HepG2 (cell line): ENCODE data around the gene OPA3. TPM values are rescaled to one million over a fixed set of nuclear protein-coding genes. Genes with fewer than 3 reads are reported as not detected.
"Not testable (repeated sequence)": the region's sequence is repeated elsewhere in the genome, so short reads cannot be mapped to it uniquely, and the experiment has no call there.

Experiments used
- ATAC-seq: fragments of 200-7000 bp; cut with Tn5 transposase; 3 replicates; pipeline ENCODE4 v1.9.1; 2020; ENCODE audit warnings: mild to moderate bottlenecking, moderate library complexity
- BruUV-seq: library from RNA; stranded (reverse); fragments of 400-500 nt; replicated peaks from 2 replicates; lab custom pipeline; 2021; lab: Mats Ljungman, UMichigan
- CTCF ChIA-PET: fragments of 300-600 bp; formaldehyde crosslinking; extraction: SDS; loops from one replicate; lab custom pipeline; 2021; ENCODE audit warnings: low total read pairs, inconsistent platforms, low intra/inter-chr PET ratio; lab: Yijun Ruan, JAX
- POLR2A ChIA-PET: fragments of 350-600 bp; sonication (Branson Sonifier 250); formaldehyde crosslinking; loops from one replicate; lab custom pipeline; 2020; ENCODE audit warnings: antibody characterized with exemption, inconsistent platforms; lab: Yijun Ruan, JAX
- DNase-seq: peaks from one replicate; pipeline ENCODE4 v3.0.0-alpha.2; 2015; ENCODE audit warnings: low spot score
- FAIRE-seq: peaks from 3 replicates; lab custom pipeline; 2011; peaks lifted over from hg19 to GRCh38; lab: Jason Lieb, UNC
- H2AFZ ChIP-seq: one replicate; pipeline ENCODE4 v1.6.1; 2011; ENCODE audit warnings: low read length, inconsistent platforms
- H3K27ac ChIP-seq: fragments of 300-600 bp; 3 replicates; pipeline ENCODE4 v1.8.0; 2011; ENCODE audit warnings: mixed run types, mild to moderate bottlenecking, mixed read lengths, low read length, inconsistent platforms; ENCODE audit not compliant: insufficient read depth; ENCODE audit errors: extremely low read length
- H3K27me3 ChIP-seq, 2 experiments: fragments of 200-600 bp in 1 of 2; 2 replicates in 1 of 2; 3 replicates in 1 of 2; pipeline versions ENCODE4 v1.6.0 to v1.8.0; 2011; ENCODE audit warnings: low read length in 2 of 2, mild to moderate bottlenecking in 2 of 2, moderate library complexity in 2 of 2, inconsistent platforms in 1 of 2; ENCODE audit not compliant: insufficient read depth in 2 of 2, control insufficient read depth in 1 of 2
- H3K36me3 ChIP-seq, 2 experiments: fragments of 200-600 bp in 1 of 2; replicated peaks in 1 of 2; 2 replicates in 1 of 2; 3 replicates in 1 of 2; pipeline versions ENCODE4 v1.5.1 to v1.8.0; 2011; ENCODE audit warnings: low read length in 2 of 2, inconsistent platforms in 1 of 2; ENCODE audit not compliant: insufficient read depth in 2 of 2, control insufficient read depth in 1 of 2
- H3K4me1 ChIP-seq: 2 replicates; pipeline ENCODE4 v1.5.1; 2012; ENCODE audit warnings: low read length, inconsistent platforms; ENCODE audit not compliant: insufficient read depth
- H3K4me2 ChIP-seq: 2 replicates; pipeline ENCODE4 v1.6.0; 2011; ENCODE audit warnings: low read depth, low read length, inconsistent platforms
- H3K4me3 ChIP-seq, 3 experiments: fragments of 200-600 bp in 1 of 3; sonication (generic), shearing (Covaris generic) in 1 of 3; replicated peaks in 1 of 3; 2 replicates each; pipeline ENCODE4 v1.5.1; 2011 to 2016; ENCODE audit warnings: low read length in 3 of 3, inconsistent platforms in 2 of 3, low read depth in 2 of 3, mild to moderate bottlenecking in 2 of 3, control low read depth in 1 of 3, mixed read lengths in 1 of 3; ENCODE audit not compliant: insufficient read depth in 1 of 3
- H3K79me2 ChIP-seq: one replicate; pipeline ENCODE4 v1.6.1; 2011; ENCODE audit warnings: low read length, inconsistent platforms; ENCODE audit not compliant: insufficient read depth
- H3K9ac ChIP-seq: 2 replicates; pipeline ENCODE4 v1.6.0; 2011; ENCODE audit warnings: mild to moderate bottlenecking, low read depth, low read length, inconsistent platforms; ENCODE audit not compliant: insufficient read depth
- H3K9me3 ChIP-seq: 2 replicates; pipeline ENCODE4 v1.5.1; 2012; ENCODE audit warnings: mild to moderate bottlenecking, low read length
- H4K20me1 ChIP-seq: 2 replicates; pipeline ENCODE4 v1.6.0; 2011; ENCODE audit warnings: inconsistent platforms, mild to moderate bottlenecking, low read length, moderate library complexity; ENCODE audit not compliant: insufficient read depth
- KDM3A ChIP-seq: IDR thresholded peaks from 2 replicates; pipeline ENCODE4 v1.6.1; 2018; ENCODE audit warnings: low read depth, missing compliant biosample characterization
- MTF1 ChIP-seq: sonication (generic); formaldehyde crosslinking; IDR thresholded peaks from 2 replicates; pipeline ENCODE4 v1.5.0; 2020; ENCODE audit warnings: missing genetic modification reagents
- NFE2 ChIP-seq: sonication (generic); formaldehyde crosslinking; IDR thresholded peaks from 2 replicates; pipeline ENCODE4 v1.4.0; 2020; ENCODE audit warnings: missing genetic modification reagents
- NR2C2 ChIP-seq: sonication (generic); formaldehyde crosslinking; IDR thresholded peaks from 2 replicates; pipeline ENCODE4 v1.4.0; 2020; ENCODE audit warnings: missing genetic modification reagents, mild to moderate bottlenecking, moderate library complexity, borderline replicate concordance
- PAWR ChIP-seq: sonication (generic); formaldehyde crosslinking; IDR thresholded peaks from 2 replicates; pipeline ENCODE4 v1.4.0; 2020; ENCODE audit warnings: missing genetic modification reagents, mild to moderate bottlenecking, borderline replicate concordance
- PHB2 ChIP-seq: fragments of 450-650 bp; IDR thresholded peaks from 2 replicates; pipeline ENCODE4 v1.6.1; 2018; ENCODE audit not compliant: partially characterized antibody
- SRSF9 ChIP-seq: fragments of 200-400 bp; formaldehyde crosslinking; IDR thresholded peaks from 2 replicates; pipeline ENCODE4 v1.6.1; 2018; ENCODE audit warnings: borderline replicate concordance, mild to moderate bottlenecking, low read depth, low read length; ENCODE audit not compliant: insufficient read depth, poor library complexity, severe bottlenecking
- ZNF451 ChIP-seq: sonication (generic); formaldehyde crosslinking; IDR thresholded peaks from 2 replicates; pipeline ENCODE4 v1.5.0; 2020; ENCODE audit warnings: mild to moderate bottlenecking, missing genetic modification reagents
- ZNF543 ChIP-seq: sonication (generic); formaldehyde crosslinking; IDR thresholded peaks from 2 replicates; pipeline ENCODE4 v1.4.0; 2020; ENCODE audit warnings: mild to moderate bottlenecking, missing genetic modification reagents
- ZNF768 ChIP-seq: sonication (generic); formaldehyde crosslinking; IDR thresholded peaks from 2 replicates; pipeline ENCODE4 v1.4.0; 2020; ENCODE audit warnings: missing genetic modification reagents
- WGBS: methylation state at CpG from one replicate; pipeline ENCODE4 v1.1.6; 2017; ENCODE audit warnings: low lambda C conversion rate; 5-methylcytosine and 5-hydroxymethylcytosine counted together
- in situ Hi-C: cut with HindIII; loops from 2 replicates; pipeline ENCODE4 v1.10.0; 2017; ENCODE audit warnings: low pct_unique_long_range_greater_than_20kb; ENCODE audit not compliant: extremely low pct_ligation_motif_present
- intact Hi-C: fragments of 100-400 bp; cut with micrococcal nuclease; formaldehyde crosslinking; loops from one replicate; pipeline ENCODE4 v1.10.0; 2022; ENCODE audit not compliant: unreplicated experiment
- polyA plus RNA-seq, 8 experiments: library from polyadenylated mRNA; depleted of rRNA in 3 of 8; stranded (reverse) in 7 of 8; unstranded in 1 of 8; fragments of >200 nt; fragmentation: Illumina TruSeq in 4 of 8; extraction: Trizol in 4 of 8; gene quantifications; 2 replicates each; pipeline versions ENCODE4 v1.2.1 to v1.2.3, GENCODE V29; 2011 to 2016; ENCODE audit warnings: low read depth in 4 of 8, missing spikeins in 1 of 8, mixed read lengths in 1 of 8; ENCODE audit not compliant: insufficient read depth in 1 of 8
- total RNA-seq, 5 experiments: library from RNA; depleted of rRNA; stranded (reverse); fragments of >200 nt; fragmentation: Illumina TruSeq; extraction: Trizol; gene quantifications; 2 replicates each; pipeline ENCODE4 v1.2.3, GENCODE V29; 2016; ENCODE audit warnings: low read depth in 1 of 5
- TF ChIP-seq, protein P1 (sequence below): IDR thresholded peaks from 2 replicates; pipeline ENCODE4 v1.6.1; 2016; ENCODE audit warnings: low read depth
- TF ChIP-seq, protein P2 (sequence below): IDR thresholded peaks from 2 replicates; pipeline ENCODE4 v1.6.1; 2016; ENCODE audit warnings: low read depth, missing genetic modification reagents, missing compliant biosample characterization

The OPA3 gene
- total and polyA plus RNA-seq, 2 of the 13 experiments (the other 11 are each of a cell fraction or from before 2014, with no cell fraction given) = 8.3 to 17.7 TPM

GRCh38 chr19:45628219-45628618 lies 43.6 kb upstream of the OPA3 start:
- 97% methylated on average over 7 of the region's 7 CpGs for WGBS
- H3K4me1 ChIP-seq, DNase-seq, H3K27me3 ChIP-seq, H2AFZ ChIP-seq, BruUV-seq, H3K9ac ChIP-seq, H3K9me3 ChIP-seq, H3K36me3 ChIP-seq, FAIRE-seq, POLR2A ChIA-PET, H3K79me2 ChIP-seq, H3K27ac ChIP-seq, H3K4me2 ChIP-seq, intact Hi-C loops, in situ Hi-C loops, CTCF ChIA-PET, ATAC-seq, H4K20me1 ChIP-seq, H3K4me3 ChIP-seq: not testable (repeated sequence)
- peak; percentile 81 for TF ChIP-seq ZNF768 (CRISPR knock-in tag)

GRCh38 chr19:45623984-45624383 lies 39.4 kb upstream of the OPA3 start:
- Histone ChIP-seq H3K27ac (no peak overlapping the region), H3K9ac (no peak overlapping the region), H3K4me2 (no peak overlapping the region), H3K79me2 (no peaks in the 10 kb centered on the region), H3K36me3 (peaks cover 2 to 6% of the 10 kb centered on the region in 2 experiments; a peak in 2 of 5 replicates), H2AFZ (no peak overlapping the region), H3K9me3 (no peaks in the 10 kb centered on the region), H4K20me1 (no peaks in the 10 kb centered on the region), H3K4me3 (no peak overlapping the region), H3K27me3 (no peaks in the 10 kb centered on the region; a peak in 1 of 5 replicates), H3K4me1 (no peaks in the 10 kb centered on the region)
- in situ Hi-C loops (no loop called here), intact Hi-C loops (no loop called here)
- ATAC-seq (no peak), FAIRE-seq (no peak), DNase-seq (no peak)
- POLR2A ChIA-PET = no interaction called here
- WGBS = 100% methylated on average over 1 of the region's 1 CpG
- CTCF ChIA-PET = no interaction called here
- no TSS peak for BruUV-seq
- TF ChIP-seq SRSF9 (no peak), NFE2 (no peak), ZNF543 (no peak), PHB2 (no peak), MTF1 (CRISPR knock-in tag) (no peak), NR2C2 (CRISPR knock-in tag) (no peak), ZNF451 (CRISPR knock-in tag) (no peak), PAWR (no peak), KDM3A (no peak)
- TF ChIP-seq, protein P1, sequence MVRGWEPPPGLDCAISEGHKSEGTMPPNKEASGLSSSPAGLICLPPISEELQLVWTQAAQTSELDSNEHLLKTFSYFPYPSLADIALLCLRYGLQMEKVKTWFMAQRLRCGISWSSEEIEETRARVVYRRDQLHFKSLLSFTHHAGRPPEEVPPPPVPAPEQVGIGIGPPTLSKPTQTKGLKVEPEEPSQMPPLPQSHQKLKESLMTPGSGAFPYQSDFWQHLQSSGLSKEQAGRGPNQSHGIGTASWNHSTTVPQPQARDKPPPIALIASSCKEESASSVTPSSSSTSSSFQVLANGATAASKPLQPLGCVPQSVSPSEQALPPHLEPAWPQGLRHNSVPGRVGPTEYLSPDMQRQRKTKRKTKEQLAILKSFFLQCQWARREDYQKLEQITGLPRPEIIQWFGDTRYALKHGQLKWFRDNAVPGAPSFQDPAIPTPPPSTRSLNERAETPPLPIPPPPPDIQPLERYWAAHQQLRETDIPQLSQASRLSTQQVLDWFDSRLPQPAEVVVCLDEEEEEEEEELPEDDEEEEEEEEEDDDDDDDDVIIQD (CRISPR knock-in tag) = no peak
- TF ChIP-seq, protein P2, sequence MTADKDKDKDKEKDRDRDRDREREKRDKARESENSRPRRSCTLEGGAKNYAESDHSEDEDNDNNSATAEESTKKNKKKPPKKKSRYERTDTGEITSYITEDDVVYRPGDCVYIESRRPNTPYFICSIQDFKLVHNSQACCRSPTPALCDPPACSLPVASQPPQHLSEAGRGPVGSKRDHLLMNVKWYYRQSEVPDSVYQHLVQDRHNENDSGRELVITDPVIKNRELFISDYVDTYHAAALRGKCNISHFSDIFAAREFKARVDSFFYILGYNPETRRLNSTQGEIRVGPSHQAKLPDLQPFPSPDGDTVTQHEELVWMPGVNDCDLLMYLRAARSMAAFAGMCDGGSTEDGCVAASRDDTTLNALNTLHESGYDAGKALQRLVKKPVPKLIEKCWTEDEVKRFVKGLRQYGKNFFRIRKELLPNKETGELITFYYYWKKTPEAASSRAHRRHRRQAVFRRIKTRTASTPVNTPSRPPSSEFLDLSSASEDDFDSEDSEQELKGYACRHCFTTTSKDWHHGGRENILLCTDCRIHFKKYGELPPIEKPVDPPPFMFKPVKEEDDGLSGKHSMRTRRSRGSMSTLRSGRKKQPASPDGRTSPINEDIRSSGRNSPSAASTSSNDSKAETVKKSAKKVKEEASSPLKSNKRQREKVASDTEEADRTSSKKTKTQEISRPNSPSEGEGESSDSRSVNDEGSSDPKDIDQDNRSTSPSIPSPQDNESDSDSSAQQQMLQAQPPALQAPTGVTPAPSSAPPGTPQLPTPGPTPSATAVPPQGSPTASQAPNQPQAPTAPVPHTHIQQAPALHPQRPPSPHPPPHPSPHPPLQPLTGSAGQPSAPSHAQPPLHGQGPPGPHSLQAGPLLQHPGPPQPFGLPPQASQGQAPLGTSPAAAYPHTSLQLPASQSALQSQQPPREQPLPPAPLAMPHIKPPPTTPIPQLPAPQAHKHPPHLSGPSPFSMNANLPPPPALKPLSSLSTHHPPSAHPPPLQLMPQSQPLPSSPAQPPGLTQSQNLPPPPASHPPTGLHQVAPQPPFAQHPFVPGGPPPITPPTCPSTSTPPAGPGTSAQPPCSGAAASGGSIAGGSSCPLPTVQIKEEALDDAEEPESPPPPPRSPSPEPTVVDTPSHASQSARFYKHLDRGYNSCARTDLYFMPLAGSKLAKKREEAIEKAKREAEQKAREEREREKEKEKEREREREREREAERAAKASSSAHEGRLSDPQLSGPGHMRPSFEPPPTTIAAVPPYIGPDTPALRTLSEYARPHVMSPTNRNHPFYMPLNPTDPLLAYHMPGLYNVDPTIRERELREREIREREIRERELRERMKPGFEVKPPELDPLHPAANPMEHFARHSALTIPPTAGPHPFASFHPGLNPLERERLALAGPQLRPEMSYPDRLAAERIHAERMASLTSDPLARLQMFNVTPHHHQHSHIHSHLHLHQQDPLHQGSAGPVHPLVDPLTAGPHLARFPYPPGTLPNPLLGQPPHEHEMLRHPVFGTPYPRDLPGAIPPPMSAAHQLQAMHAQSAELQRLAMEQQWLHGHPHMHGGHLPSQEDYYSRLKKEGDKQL (CRISPR knock-in tag) = no peak
